Panc1 (cell line): ENCODE measurements around the gene TM4SF4. TPM values are rescaled to one million over a fixed set of nuclear protein-coding genes. Genes with fewer than 3 reads are reported as not detected.

ENCODE experiments used
- ATAC-seq: fragments of 200-7000 bp; cut with Tn5 transposase; 2 replicates; pipeline ENCODE4 v1.9.1; 2020; ENCODE audit warnings: mild to moderate bottlenecking, moderate library complexity
- BruUV-seq: library from RNA; stranded (reverse); fragments of 400-500 nt; replicated peaks from 2 replicates; lab custom pipeline; 2021; lab: Mats Ljungman, UMichigan
- CTCF ChIA-PET: fragments of 300-600 bp; sonication (Branson Sonifier 250); formaldehyde crosslinking; loops from one replicate; lab custom pipeline; 2022; ENCODE audit warnings: antibody characterized with exemption; lab: Charles Lee
- POLR2A ChIA-PET: fragments of 300-600 bp; sonication (Branson Sonifier 250); formaldehyde crosslinking; loops from one replicate; lab custom pipeline; 2022; ENCODE audit warnings: antibody characterized with exemption; lab: Charles Lee
- DNase-seq: peaks from one replicate; pipeline ENCODE4 v3.0.0-alpha.2; 2010; ENCODE audit warnings: low read depth, low spot score
- H3K27ac ChIP-seq: 2 replicates; pipeline ENCODE4 v1.5.1; 2011; ENCODE audit warnings: mild to moderate bottlenecking, low read length, inconsistent platforms
- H3K27me3 ChIP-seq: fragments of 200-500 bp; sonication (Bioruptor generic); 2 replicates; pipeline ENCODE4 v1.6.0; 2014; ENCODE audit warnings: low read length, inconsistent platforms; ENCODE audit not compliant: control insufficient read depth, insufficient read depth
- H3K36me3 ChIP-seq: fragments of 200-500 bp; sonication (Bioruptor generic); 2 replicates; pipeline ENCODE4 v1.5.1; 2014; ENCODE audit warnings: inconsistent platforms, mild to moderate bottlenecking, low read length, moderate library complexity; ENCODE audit not compliant: control insufficient read depth, insufficient read depth
- H3K4me1 ChIP-seq: 2 replicates; pipeline ENCODE4 v1.5.1; 2011; ENCODE audit warnings: inconsistent platforms, mild to moderate bottlenecking, low read length, moderate library complexity; ENCODE audit not compliant: control insufficient read depth, insufficient read depth
- H3K4me3 ChIP-seq, 2 experiments: 2 replicates each; pipeline ENCODE4 v1.5.1; 2011 to 2012; ENCODE audit warnings: low read depth in 2 of 2, low read length in 2 of 2, mild to moderate bottlenecking in 2 of 2, inconsistent platforms in 1 of 2, moderate library complexity in 1 of 2
- H3K9me3 ChIP-seq: fragments of 200-500 bp; sonication (Bioruptor generic); 2 replicates; pipeline ENCODE4 v1.5.1; 2014; ENCODE audit warnings: low read depth, mild to moderate bottlenecking, inconsistent platforms, low read length, moderate library complexity; ENCODE audit not compliant: control insufficient read depth, insufficient read depth
- CTCF ChIP-seq: fragments of 450-650 bp; IDR thresholded peaks from 2 replicates; pipeline ENCODE4 v1.5.1; 2017; ENCODE audit warnings: mild to moderate bottlenecking
- POLR2AphosphoS5 ChIP-seq: IDR thresholded peaks from 2 replicates; pipeline ENCODE4 v1.6.1; 2012; ENCODE audit warnings: mild to moderate bottlenecking, low read depth, low read length, moderate library complexity
- REST ChIP-seq, 2 experiments: IDR thresholded peaks; 2 replicates each; pipeline ENCODE4 v1.6.1; 2011 to 2012; ENCODE audit warnings: low read depth in 2 of 2, control low read depth in 1 of 2, low read length in 1 of 2, mild to moderate bottlenecking in 1 of 2, moderate library complexity in 1 of 2; ENCODE audit not compliant: insufficient read depth in 1 of 2
- SIN3A ChIP-seq: IDR thresholded peaks from 2 replicates; pipeline ENCODE4 v1.6.1; 2012; ENCODE audit warnings: low read depth, mild to moderate bottlenecking, low read length, moderate library complexity, borderline replicate concordance; ENCODE audit not compliant: insufficient read depth
- TCF7L2 ChIP-seq: IDR thresholded peaks from 2 replicates; pipeline ENCODE4 v1.6.1; 2011; ENCODE audit warnings: mild to moderate bottlenecking, low read depth, low read length, inconsistent platforms
- in situ Hi-C: cut with HindIII; loops from 2 replicates; pipeline ENCODE4 v1.10.0; 2016; ENCODE audit warnings: low sequenced_read_pairs, low pct_unique_long_range_greater_than_20kb
- intact Hi-C: fragments of 100-400 bp; cut with micrococcal nuclease; formaldehyde crosslinking; loops from one replicate; pipeline ENCODE4 v1.10.0; 2022; ENCODE audit not compliant: unreplicated experiment
- total RNA-seq: library from RNA; stranded (reverse); gene quantifications from one replicate; pipeline ENCODE4 v1.2.1, GENCODE V29; 2021; ENCODE audit not compliant: unreplicated experiment

Gene TM4SF4
- total RNA-seq, 1 experiment from 2014 or later = 0.46 TPM

GRCh38 chr3:149506965-149507364, 32.5 kb downstream of the TM4SF4 start:
- no peaks in the 10 kb centered on the region for H3K9me3 ChIP-seq
- in situ Hi-C loops = no loop called here
- H3K27ac ChIP-seq = peak overlapping the region; percentile 98
- intact Hi-C loops = no loop called here
- peaks cover 70% of the 10 kb centered on the region for H3K4me1 ChIP-seq
- no TSS peak for BruUV-seq
- H3K36me3 ChIP-seq = no peaks in the 10 kb centered on the region
- no peaks in the 10 kb centered on the region for H3K27me3 ChIP-seq
- DNase-seq = no peak
- peak; percentile 12; the same call in 1 of the 2 replicates for ATAC-seq
- ChIA-PET POLR2A (interaction anchor here (0.6 to 1.5 kb wide), 4 partner anchors 65 to 136 kb away, joined by 3 to 4 read pairs (median 3); no protein-coding TSS in a partner anchor), CTCF (interaction anchor here (0.9 kb wide), 1 partner anchor 10 kb away, joined by 7 read pairs; no protein-coding TSS in a partner anchor)
- peak overlapping the region in 1 of 2 experiments; percentile 24; a peak in 1 of 4 replicates for H3K4me3 ChIP-seq
- TF ChIP-seq CTCF (no peak), POLR2AphosphoS5 (no peak), TCF7L2 (no peak), SIN3A (no peak), REST (IDR thresholded peaks at IDR 0.05; ENCODE audit: insufficient read depth in 1 of 2, low read depth in 2 of 2, low read length in 1 of 2) (no peak)

GRCh38 chr3:149507491-149508324, 33.2 kb downstream of the TM4SF4 start:
- CTCF ChIA-PET = interaction anchor here (0.6 kb wide), 1 partner anchor 23 kb away, joined by 3 read pairs; no protein-coding TSS in a partner anchor
- Histone ChIP-seq H3K36me3 (no peaks in the 10 kb centered on the region), H3K4me1 (peaks cover 71% of the 10 kb centered on the region), H3K9me3 (no peaks in the 10 kb centered on the region), H3K4me3 (peak overlapping the region in 1 of 2 experiments; percentile 24; a peak in 2 of 4 replicates), H3K27me3 (no peaks in the 10 kb centered on the region), H3K27ac (peak overlapping the region; percentile 98)
- ATAC-seq (peak; percentile 62), DNase-seq (no peak)
- TF ChIP-seq CTCF (no peak), TCF7L2 (peak; percentile 88), POLR2AphosphoS5 (0 out of 2 replicates have a peak, but pooled peaks have one; percentile 26)
- intact Hi-C loops (no loop called here), in situ Hi-C loops (no loop called here)
- no TSS peak for BruUV-seq
- POLR2A ChIA-PET = interaction anchor here (0.6 to 1.5 kb wide), 4 partner anchors 65 to 137 kb away, joined by 3 to 4 read pairs (median 3); no protein-coding TSS in a partner anchor
